Measurements from ENCODE around the gene PLLP. TPM values are rescaled to one million over a fixed set of nuclear protein-coding genes. Genes with fewer than 3 reads are reported as not detected.

The PLLP gene
- total and polyA plus RNA-seq, 10 of the 15 experiments (the other 5 are each of a cell fraction or from before 2014, with no cell fraction given) = 0.21 to 5.8 (median 0.67) TPM

GRCh38 chr16:57260294-57260929 lies 24.1 kb downstream of the PLLP start (continued):
- TF ChIP-seq CEBPZ (IDR thresholded peaks at IDR 0.05; ENCODE audit: low read depth, low read length) = no peak
- no peak for TF ChIP-seq EP300 (IDR thresholded peaks at IDR 0.05; ENCODE audit: borderline replicate concordance in 1 of 2, control insufficient read depth in 1 of 2, low read depth in 2 of 2, low read length in 2 of 2)
- TF ChIP-seq NFXL1 (IDR thresholded peaks at IDR 0.05; ENCODE audit: borderline replicate concordance) = no peak
- no peak for TF ChIP-seq GATAD2B (conservative IDR thresholded peaks at IDR 0.05; ENCODE audit: low read depth)
- no peak for TF ChIP-seq PML (IDR thresholded peaks at IDR 0.05; ENCODE audit: low read length)
- no peak for TF ChIP-seq STAT1 (conservative IDR thresholded peaks at IDR 0.05)
- no peak for TF ChIP-seq USF2 (IDR thresholded peaks at IDR 0.05; ENCODE audit: borderline replicate concordance, low read depth, low read length)
- no peak for TF ChIP-seq HSF1 (IDR thresholded peaks at IDR 0.05; ENCODE audit: low read depth, low read length)
- no peak for TF ChIP-seq WRNIP1 (IDR thresholded peaks at IDR 0.05; ENCODE audit: borderline replicate concordance, low read depth, low read length)
- peak; percentile 57 for TF ChIP-seq NR2F1 (conservative IDR thresholded peaks at IDR 0.05)
- no peak for TF ChIP-seq RBBP5 (conservative IDR thresholded peaks at IDR 0.05)
- TF ChIP-seq ZNF622 (IDR thresholded peaks at IDR 0.05) = no peak
- TF ChIP-seq ESRRA (IDR thresholded peaks at IDR 0.05; ENCODE audit: low read length) = no peak
- no peak for TF ChIP-seq BCL11A (IDR thresholded peaks at IDR 0.05; ENCODE audit: low read depth, low read length)
- no peak for TF ChIP-seq FOXK2 (IDR thresholded peaks at IDR 0.05)
- TF ChIP-seq TARDBP (IDR thresholded peaks at IDR 0.05; ENCODE audit: borderline replicate concordance) = no peak
- TF ChIP-seq POLR2AphosphoS2 (IDR thresholded peaks at IDR 0.05; ENCODE audit: low read depth, low read length) = no peak
- 0 out of 2 replicates have a peak, but pooled peaks have one; percentile 11 for TF ChIP-seq CREM (IDR thresholded peaks at IDR 0.05; ENCODE audit: low read depth)
- no peak for TF ChIP-seq FOXM1 (IDR thresholded peaks at IDR 0.05; ENCODE audit: low read depth, low read length)
- TF ChIP-seq KDM1A (IDR thresholded peaks at IDR 0.05; ENCODE audit: borderline replicate concordance) = no peak
- 0 out of 2 replicates have a peak, but pooled peaks have one; percentile 6 for TF ChIP-seq EED (IDR thresholded peaks at IDR 0.05; ENCODE audit: low read depth)
- TF ChIP-seq PAX5 (IDR thresholded peaks at IDR 0.05; ENCODE audit: borderline replicate concordance, low read depth, low read length) = no peak
- no peak for TF ChIP-seq SUPT20H (IDR thresholded peaks at IDR 0.05; ENCODE audit: borderline replicate concordance, control insufficient read depth, low read depth, low read length)
- no peak for TF ChIP-seq SIX5 (IDR thresholded peaks at IDR 0.05; ENCODE audit: low read depth, low read length, severe bottlenecking)
- no peak for TF ChIP-seq JUNB (IDR thresholded peaks at IDR 0.05)
- TF ChIP-seq USF1 (IDR thresholded peaks at IDR 0.05; ENCODE audit: borderline replicate concordance, extremely low read length, insufficient read depth, low read depth, low read length) = no peak
